Measurements from ENCODE around the gene LRIG1.

LRIG1 gene

GRCh38 chr3:66353039-66353438, 147.8 kb downstream of the LRIG1 start:
- DNase-seq (ENCODE audit: insufficient read length, low spot score) (no peak), FAIRE-seq (no peak)
- TF ChIP-seq POLR2A (IDR thresholded peaks at IDR 0.05; ENCODE audit: low read depth, low read length), result no peak

- DNase-seq (ENCODE audit: insufficient read length, low spot score) (no peak), FAIRE-seq (no peak)
- TF ChIP-seq POLR2A (IDR thresholded peaks at IDR 0.05; ENCODE audit: low read depth, low read length), result no peak
Measured at GRCh38 chr3:66350601-66351000, 150.2 kb downstream of the LRIG1 start.

GRCh38 chr3:66348704-66349103, 152.1 kb downstream of the LRIG1 start:
- DNase-seq (ENCODE audit: insufficient read length, low spot score), result no peak
- no peak for TF ChIP-seq POLR2A (IDR thresholded peaks at IDR 0.05; ENCODE audit: low read depth, low read length)
- FAIRE-seq, result no peak

GRCh38 chr3:66344848-66345578, 155.8 kb downstream of the LRIG1 start:
- FAIRE-seq, result no peak
- TF ChIP-seq POLR2A (IDR thresholded peaks at IDR 0.05; ENCODE audit: low read depth, low read length), result no peak
- DNase-seq (ENCODE audit: insufficient read length, low spot score), result no peak

- no peak for TF ChIP-seq POLR2A (IDR thresholded peaks at IDR 0.05; ENCODE audit: low read depth, low read length)
- DNase-seq (ENCODE audit: insufficient read length, low spot score) (no peak), FAIRE-seq (no peak)
Measured at GRCh38 chr3:66344391-66344811, 156.4 kb downstream of the LRIG1 start.

GRCh38 chr3:66342717-66343356, 158.0 kb downstream of the LRIG1 start:
- DNase-seq (ENCODE audit: insufficient read length, low spot score) (no peak), FAIRE-seq (no peak)
- no peak for TF ChIP-seq POLR2A (IDR thresholded peaks at IDR 0.05; ENCODE audit: low read depth, low read length)

- FAIRE-seq (peak; percentile 64), DNase-seq (ENCODE audit: insufficient read length, low spot score) (no peak)
- no peak for TF ChIP-seq POLR2A (IDR thresholded peaks at IDR 0.05; ENCODE audit: low read depth, low read length)
Measured at GRCh38 chr3:66338927-66339326, 161.9 kb downstream of the LRIG1 start.

- FAIRE-seq, result peak; percentile 48
- no peak for DNase-seq (ENCODE audit: insufficient read length, low spot score)
- TF ChIP-seq POLR2A (IDR thresholded peaks at IDR 0.05; ENCODE audit: low read depth, low read length), result no peak
Measured at GRCh38 chr3:66336333-66336766, 164.5 kb downstream of the LRIG1 start.

GRCh38 chr3:66335671-66336070, 165.2 kb downstream of the LRIG1 start:
- FAIRE-seq, result no peak
- no peak for DNase-seq (ENCODE audit: insufficient read length, low spot score)

More at GRCh38 chr3:66335671-66336070, 165.2 kb downstream of the LRIG1 start:
- TF ChIP-seq POLR2A (IDR thresholded peaks at IDR 0.05; ENCODE audit: low read depth, low read length), result no peak

Data from H54 (cell line).